ENCODE measurements around the gene RRP1B.
"Not testable (repeated sequence)": the region's sequence is repeated elsewhere in the genome, so short reads cannot be mapped to it uniquely, and the experiment has no call there.

RRP1B gene

DNA sequence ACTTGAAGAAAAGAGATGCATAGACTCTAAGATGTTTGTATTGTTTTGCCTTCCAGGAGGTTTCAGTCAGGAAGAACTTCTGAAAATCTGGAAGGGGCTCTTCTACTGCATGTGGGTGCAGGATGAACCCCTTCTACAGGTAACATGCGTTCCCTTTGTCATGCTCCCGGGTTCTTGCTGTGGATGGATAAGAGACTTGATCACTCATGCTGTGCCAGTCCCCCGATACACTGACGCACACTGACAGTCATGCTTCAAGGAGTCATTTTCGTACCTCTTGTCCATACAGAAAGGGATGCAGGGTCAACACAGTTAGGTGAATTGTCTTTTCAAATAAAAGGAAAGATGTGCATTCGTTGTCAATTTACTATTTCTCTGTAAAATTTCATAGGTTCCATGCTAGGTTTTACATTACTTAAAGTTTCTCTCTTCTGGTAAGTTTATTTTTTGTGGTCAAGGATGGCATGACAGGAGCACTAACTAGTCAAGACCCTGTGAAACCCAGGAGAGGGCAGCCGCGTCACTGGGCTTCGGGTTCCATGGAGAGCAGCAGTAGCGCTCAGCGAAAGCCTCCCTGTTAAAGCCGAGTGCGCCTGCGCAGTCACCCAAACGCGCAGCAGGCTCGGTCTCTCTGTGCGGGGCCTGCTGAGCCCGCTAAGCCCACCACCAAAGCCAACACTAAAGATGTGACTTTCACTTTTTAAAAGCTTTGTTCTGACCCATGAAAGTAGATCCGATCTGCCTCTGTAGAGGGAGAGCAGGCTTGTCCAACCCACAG is 10.7 kb downstream of the RRP1B start:
- Histone ChIP-seq H3K4me1 (peaks cover 13 to 42% (median 38%) of the 10 kb centered on the region in 10 experiments), H3K36me3 (peaks cover 63 to 91% (median 80%) of the 10 kb centered on the region in 11 experiments), H3K9me3 (replicated peaks in 1 of 11) (peaks cover 0 to 15% (median 12%) of the 10 kb centered on the region in 11 experiments; a peak in 16 of 22 replicates), H3K27ac (no peak overlapping the region), H3K27me3 (no peaks in the 10 kb centered on the region), H3K4me2 (no peak overlapping the region), H3K9ac (no peak overlapping the region), H3K4me3 (no peak overlapping the region), H4K20me1 (peaks cover 17 to 100% (median 80%) of the 10 kb centered on the region in 11 experiments; a peak in 21 of 22 replicates)
- no peak for TF ChIP-seq Cebpa-rat (IDR thresholded peaks at IDR 0.05)

DNA sequence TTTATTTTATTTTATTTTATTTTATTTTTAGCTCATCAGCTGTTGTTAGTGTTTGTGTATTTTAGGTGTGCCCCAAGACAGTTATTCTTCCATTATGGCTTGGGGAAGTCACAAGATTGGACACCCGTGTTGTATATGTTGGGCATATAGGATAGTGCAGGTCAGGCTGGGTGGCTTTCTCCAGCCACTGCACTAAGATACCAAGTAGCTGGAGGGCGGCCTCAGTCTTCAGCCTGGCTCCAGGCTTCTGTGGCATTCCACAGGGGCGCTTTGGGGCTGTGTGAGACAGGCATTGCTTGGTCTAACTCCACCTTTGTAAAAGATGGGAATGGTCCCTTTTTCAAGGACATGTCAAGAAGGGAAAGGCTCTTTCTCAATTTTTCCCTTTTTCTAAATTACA is 16.5 kb downstream of the RRP1B start:
- Histone ChIP-seq H3K27ac (no peak overlapping the region), H3K4me2 (no peak overlapping the region), H3K27me3 (no peaks in the 10 kb centered on the region), H3K4me1 (no peaks in the 10 kb centered on the region), H3K4me3 (no peak overlapping the region), H3K9ac (no peak overlapping the region), H4K20me1 (peaks cover 0 to 98% (median 69%) of the 10 kb centered on the region in 11 experiments; a peak in 17 of 22 replicates), H3K36me3 (peaks cover 95 to 100% (median 99%) of the 10 kb centered on the region in 11 experiments), H3K9me3 (replicated peaks in 1 of 11) (no peaks in the 10 kb centered on the region)
- TF ChIP-seq Cebpa-rat (IDR thresholded peaks at IDR 0.05), result no peak

DNA sequence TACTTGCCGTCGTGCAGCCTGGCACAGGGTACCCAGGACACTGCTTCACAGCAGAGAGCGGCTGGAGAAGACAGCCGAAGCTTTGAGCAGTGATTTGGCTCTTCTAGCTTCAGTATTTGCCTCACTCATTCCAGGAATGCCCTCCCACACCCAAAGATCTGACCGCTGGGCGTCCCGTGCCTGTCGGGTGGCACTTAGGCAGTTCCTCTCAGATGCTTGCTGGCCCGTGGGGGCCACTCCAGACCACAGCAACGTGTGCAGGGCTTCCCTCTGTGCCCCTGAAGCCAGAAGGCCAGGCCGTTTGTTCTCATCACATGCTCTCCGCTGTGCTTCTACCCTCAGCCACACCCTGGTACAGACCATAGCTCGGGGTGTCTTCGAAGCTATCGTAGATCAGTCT is 17.0 kb downstream of the RRP1B start:
- no peaks in the 10 kb centered on the region for H3K9me3 ChIP-seq (replicated peaks in 1 of 11)
- no peak overlapping the region for H3K9ac ChIP-seq
- H4K20me1 ChIP-seq, result peaks cover 0 to 98% (median 64%) of the 10 kb centered on the region in 11 experiments; a peak in 17 of 22 replicates
- H3K27me3 ChIP-seq, result no peaks in the 10 kb centered on the region
- no peak for TF ChIP-seq Cebpa-rat (IDR thresholded peaks at IDR 0.05)
- peaks cover 95 to 100% (median 99%) of the 10 kb centered on the region in 11 experiments for H3K36me3 ChIP-seq
- no peaks in the 10 kb centered on the region for H3K4me1 ChIP-seq
- H3K27ac ChIP-seq, result no peak overlapping the region
- no peak overlapping the region for H3K4me2 ChIP-seq
- H3K4me3 ChIP-seq, result no peak overlapping the region

DNA sequence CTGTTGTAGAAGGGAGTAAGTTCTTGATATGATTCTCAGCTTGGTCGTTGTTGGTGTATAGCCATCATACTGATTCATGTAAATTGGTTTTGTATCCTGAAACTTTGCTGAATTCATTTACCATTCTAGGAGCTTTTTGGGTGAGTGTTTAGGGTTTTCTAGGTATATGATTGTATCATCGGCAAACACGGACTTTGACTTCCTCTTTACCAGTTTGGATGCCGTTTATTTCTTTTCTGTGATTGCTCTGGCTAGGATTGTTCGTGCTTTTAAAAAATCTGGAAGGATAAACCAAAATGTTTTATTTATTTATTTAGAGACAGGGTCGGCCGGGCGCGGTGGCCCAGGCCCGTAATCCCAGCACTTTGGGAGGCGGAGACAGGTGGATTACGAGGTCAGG is 20.6 kb downstream of the RRP1B start:
- H3K27me3 ChIP-seq, result no peaks in the 10 kb centered on the region
- no peak overlapping the region for H3K4me3 ChIP-seq
- no peaks in the 10 kb centered on the region for H3K9me3 ChIP-seq (replicated peaks in 1 of 11)
- H3K4me1 ChIP-seq, result peaks cover 0 to 20% (median 3%) of the 10 kb centered on the region in 10 experiments; a peak in 10 of 20 replicates
- H3K27ac ChIP-seq, result no peak overlapping the region
- TF ChIP-seq Cebpa-rat (IDR thresholded peaks at IDR 0.05), result no peak
- peaks cover 92 to 100% (median 99%) of the 10 kb centered on the region in 11 experiments for H3K36me3 ChIP-seq
- no peak overlapping the region for H3K9ac ChIP-seq
- H4K20me1 ChIP-seq, result peaks cover 0 to 81% (median 53%) of the 10 kb centered on the region in 11 experiments; a peak in 16 of 22 replicates
- no peak overlapping the region for H3K4me2 ChIP-seq

DNA sequence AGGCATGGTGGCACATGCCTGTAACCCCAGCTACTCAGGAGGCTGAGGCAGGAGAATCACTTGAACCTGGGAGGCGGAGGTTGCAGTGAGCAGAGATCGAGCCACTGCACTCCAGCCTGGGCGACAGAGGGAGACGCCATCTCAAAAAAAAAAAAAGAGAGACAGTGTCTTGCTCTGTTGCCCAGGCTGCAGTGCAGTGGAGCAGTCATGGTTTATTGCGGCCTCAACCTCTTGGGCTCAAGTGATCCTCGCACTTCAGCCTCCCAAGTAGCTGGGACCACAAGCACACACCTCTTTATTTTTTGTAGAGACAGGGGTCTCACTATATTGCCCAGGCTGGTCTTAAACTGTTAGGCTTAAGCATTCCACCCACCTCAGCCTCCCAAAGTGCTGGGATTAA is 21.1 kb downstream of the RRP1B start:
- not testable (repeated sequence) for H3K27ac ChIP-seq; H3K4me3 ChIP-seq; H3K4me2 ChIP-seq; H3K27me3 ChIP-seq; H3K9ac ChIP-seq; H3K9me3 ChIP-seq (replicated peaks in 1 of 11)
- Histone ChIP-seq H3K4me1 (peaks cover 0 to 25% (median 3%) of the 10 kb centered on the region in 10 experiments; a peak in 10 of 20 replicates), H3K36me3 (peaks cover 92 to 100% (median 99%) of the 10 kb centered on the region in 11 experiments), H4K20me1 (peaks cover 0 to 79% (median 54%) of the 10 kb centered on the region in 11 experiments; a peak in 17 of 22 replicates)

DNA sequence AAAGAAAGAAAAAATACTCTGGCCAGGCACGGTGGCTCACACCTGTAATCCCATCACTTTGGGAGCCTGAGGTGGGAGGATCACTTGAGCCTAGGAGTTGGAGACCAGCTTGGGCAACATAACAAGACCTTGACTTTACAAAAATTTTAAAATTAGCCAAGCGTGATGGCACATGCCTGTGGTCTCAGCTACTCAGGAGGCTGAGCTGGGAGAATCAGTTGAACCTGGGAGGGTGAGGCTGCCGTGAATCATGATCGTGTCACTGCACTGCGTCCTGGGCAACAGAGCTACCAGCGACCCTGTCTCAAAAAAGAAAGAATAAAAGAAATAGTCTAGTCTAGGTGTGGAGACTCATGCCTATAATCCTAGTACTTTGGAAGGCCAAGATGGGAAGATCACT is 22.3 kb downstream of the RRP1B start:
- Histone ChIP-seq H3K36me3 (peaks cover 92 to 100% (median 99%) of the 10 kb centered on the region in 11 experiments), H3K4me3 (no peak overlapping the region), H3K27me3 (no peaks in the 10 kb centered on the region), H3K9ac (no peak overlapping the region), H3K4me2 (no peak overlapping the region), H3K4me1 (peaks cover under 1 to 31% (median 9%) of the 10 kb centered on the region in 10 experiments; a peak in 17 of 20 replicates), H3K27ac (no peak overlapping the region), H3K9me3 (replicated peaks in 1 of 11) (no peaks in the 10 kb centered on the region), H4K20me1 (peaks cover 0 to 79% (median 52%) of the 10 kb centered on the region in 11 experiments; a peak in 15 of 22 replicates)
- no peak for TF ChIP-seq Cebpa-rat (IDR thresholded peaks at IDR 0.05)

DNA sequence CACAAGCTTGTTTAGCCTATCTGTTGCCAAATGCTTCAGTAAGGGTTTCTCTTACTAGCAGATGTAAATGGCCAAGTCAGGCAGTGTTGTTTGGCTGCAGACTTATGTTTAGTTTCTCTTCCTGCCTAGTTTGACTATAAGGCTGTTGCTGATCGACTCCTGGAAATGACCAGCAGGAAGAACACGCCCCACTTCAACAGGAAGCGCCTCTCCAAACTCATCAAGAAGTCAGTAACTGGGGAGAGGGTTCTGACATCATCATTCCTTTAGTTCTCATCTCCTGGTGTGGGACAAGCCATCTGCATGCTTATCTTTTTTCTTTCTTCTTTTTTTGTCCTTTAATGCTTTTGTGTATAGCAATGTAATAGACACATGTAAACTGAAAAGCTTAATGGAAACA is 25.1 kb downstream of the RRP1B start:
- H3K27me3 ChIP-seq, result no peaks in the 10 kb centered on the region

DNA sequence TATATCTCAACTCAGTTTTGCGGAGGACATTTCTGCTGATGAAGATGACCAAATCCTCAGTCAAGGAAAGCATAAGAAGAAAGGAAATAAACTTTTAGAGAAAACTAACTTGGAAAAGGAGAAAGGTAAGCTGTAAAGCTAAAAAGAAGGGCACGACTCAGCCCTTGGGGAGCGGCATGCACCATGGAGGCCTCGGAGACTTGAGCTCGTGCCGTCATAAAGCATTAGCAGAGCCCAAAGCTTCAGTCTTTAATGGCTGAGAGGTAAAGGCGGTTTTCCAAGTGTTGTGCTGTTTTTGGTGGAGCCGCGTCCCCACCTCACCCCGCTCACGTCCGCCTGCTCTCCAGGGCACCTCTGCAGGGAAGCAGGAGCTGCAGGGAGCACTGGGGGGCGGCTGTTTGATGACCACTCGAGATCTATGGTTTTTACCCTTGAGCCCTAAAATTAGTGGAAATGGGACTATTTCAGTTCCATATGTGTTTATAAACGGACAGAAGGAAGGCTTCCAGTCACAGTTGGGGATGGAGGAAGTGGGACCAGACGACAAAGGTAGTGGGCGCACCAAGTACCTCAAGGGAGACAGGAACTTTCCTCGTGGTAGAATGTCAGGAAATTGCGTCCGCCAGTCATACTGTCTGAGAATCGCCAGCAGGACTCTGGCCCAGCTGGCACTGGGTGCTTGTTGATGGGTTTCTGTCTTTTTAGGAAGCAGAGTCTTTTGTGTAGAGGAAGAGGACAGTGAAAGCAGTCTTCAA is 27.6 kb downstream of the RRP1B start:
- H3K27ac ChIP-seq, result peak overlapping the region in 7 of 11 experiments; percentile 5 to 51 (median 45); a peak in 9 of 22 replicates
- H3K4me1 ChIP-seq, result peaks cover 19 to 60% (median 31%) of the 10 kb centered on the region in 10 experiments
- H3K4me3 ChIP-seq, result no peak overlapping the region
- peak overlapping the region in 7 of 11 experiments; percentile 2 to 46 (median 32); a peak in 7 of 22 replicates for H3K9ac ChIP-seq
- H4K20me1 ChIP-seq, result peaks cover 0 to 63% (median 51%) of the 10 kb centered on the region in 11 experiments; a peak in 17 of 22 replicates
- H3K27me3 ChIP-seq, result no peaks in the 10 kb centered on the region
- peak overlapping the region; percentile 51 to 78 (median 71) for H3K4me2 ChIP-seq
- H3K36me3 ChIP-seq, result peaks cover 80 to 100% (median 100%) of the 10 kb centered on the region in 11 experiments
- H3K9me3 ChIP-seq (replicated peaks in 1 of 11), result no peaks in the 10 kb centered on the region
- TF ChIP-seq Cebpa-rat (IDR thresholded peaks at IDR 0.05), result no peak

More for the DNA sequence above, 25.1 kb downstream of the RRP1B start:
- H3K9ac ChIP-seq, result no peak overlapping the region
- H3K4me2 ChIP-seq, result peak overlapping the region in 5 of 11 experiments; percentile 16 to 72 (median 37); a peak in 8 of 22 replicates
- no peak overlapping the region for H3K4me3 ChIP-seq
- peak overlapping the region in 3 of 11 experiments; percentile 15 to 37 (median 27); a peak in 5 of 22 replicates for H3K27ac ChIP-seq
- peaks cover 80 to 100% (median 99%) of the 10 kb centered on the region in 11 experiments for H3K36me3 ChIP-seq
- peaks cover 0 to 80% (median 56%) of the 10 kb centered on the region in 11 experiments; a peak in 18 of 22 replicates for H4K20me1 ChIP-seq
- H3K9me3 ChIP-seq (replicated peaks in 1 of 11), result no peaks in the 10 kb centered on the region
- no peak for TF ChIP-seq Cebpa-rat (IDR thresholded peaks at IDR 0.05)
- peaks cover 19 to 56% (median 31%) of the 10 kb centered on the region in 10 experiments for H3K4me1 ChIP-seq
